Measurements from ENCODE around the gene CMPK1.

GRCh38 chr1:47313915-47314664 lies 19.5 kb upstream of the CMPK1 start, which contains the start of gene STIL:
- TF ChIP-seq EZH2 (IDR thresholded peaks at IDR 0.05; ENCODE audit: borderline replicate concordance) (no peak), CTCF (IDR thresholded peaks at IDR 0.05; ENCODE audit: poor library complexity) (no peak)

All from hepatocyte (in vitro differentiated cells).